Mucosa of descending colon (tissue), 3 donors: ENCODE results near the gene RASAL1. TPM values are rescaled to one million over a fixed set of nuclear protein-coding genes. Genes with fewer than 3 reads are reported as not detected.
A peak's percentile ranks its signal among the peaks of the same experiment; 100 is the strongest.

Experiments
- ATAC-seq: fragments of 200-7000 bp; cut with Tn5 transposase; one replicate; pipeline ENCODE4 v1.9.1; 2020; ENCODE audit warnings: mild to moderate bottlenecking, moderate library complexity
- DNase-seq, 3 donors: peaks; one replicate each; pipeline ENCODE4 v3.0.0-alpha.2; 2020
- H3K36me3 ChIP-seq: fragments of 200-600 bp; one replicate; pipeline ENCODE4 v1.8.0; 2021; ENCODE audit warnings: low read depth, mild to moderate bottlenecking
- H3K4me1 ChIP-seq: fragments of 200-600 bp; one replicate; pipeline ENCODE4 v1.8.0; 2021; ENCODE audit warnings: low read depth, mild to moderate bottlenecking
- H3K4me3 ChIP-seq: fragments of 200-600 bp; one replicate; pipeline ENCODE4 v1.8.0; 2021; ENCODE audit warnings: mild to moderate bottlenecking
- H3K9me3 ChIP-seq: fragments of 200-600 bp; one replicate; pipeline ENCODE4 v1.8.0; 2021; ENCODE audit warnings: mild to moderate bottlenecking
- intact Hi-C, 2 donors: fragments of 100-400 bp; cut with DNase I in 1 of 2; cut with micrococcal nuclease in 1 of 2; formaldehyde crosslinking; loops; one replicate each; pipeline versions ENCODE4 v1.11.0 to v1.11.1; 2022; cut with DNase I, micrococcal nuclease
- total RNA-seq, 3 donors: library from RNA; stranded (reverse); fragmentation: NEBNext Ultra II Directional in 2 of 3; extraction: Animal tissue kit (Norgen Biotek cat#: 25700) in 2 of 3; gene quantifications; one replicate each; pipeline versions ENCODE4 v1.2.1 to v1.2.4, GENCODE V29; 2021 to 2023
- TF ChIP-seq, protein P1 (sequence below): fragments of 200-600 bp; IDR thresholded peaks from one replicate; pipeline ENCODE4 v1.8.0; 2022; ENCODE audit warnings: antibody characterized with exemption, mild to moderate bottlenecking
- donor health status: DM: no; HTN: no; CAD: no; lungs with moderate emphysema.
- donor health status: DM: no; HTN: no; CAD: no.
- donor health status: DM: no; HTN: yes; CAD: no.

Gene RASAL1
- total RNA-seq, 3 donors from 2014 or later: 3.3 to 7.9 (median 6.5) TPM

DNA sequence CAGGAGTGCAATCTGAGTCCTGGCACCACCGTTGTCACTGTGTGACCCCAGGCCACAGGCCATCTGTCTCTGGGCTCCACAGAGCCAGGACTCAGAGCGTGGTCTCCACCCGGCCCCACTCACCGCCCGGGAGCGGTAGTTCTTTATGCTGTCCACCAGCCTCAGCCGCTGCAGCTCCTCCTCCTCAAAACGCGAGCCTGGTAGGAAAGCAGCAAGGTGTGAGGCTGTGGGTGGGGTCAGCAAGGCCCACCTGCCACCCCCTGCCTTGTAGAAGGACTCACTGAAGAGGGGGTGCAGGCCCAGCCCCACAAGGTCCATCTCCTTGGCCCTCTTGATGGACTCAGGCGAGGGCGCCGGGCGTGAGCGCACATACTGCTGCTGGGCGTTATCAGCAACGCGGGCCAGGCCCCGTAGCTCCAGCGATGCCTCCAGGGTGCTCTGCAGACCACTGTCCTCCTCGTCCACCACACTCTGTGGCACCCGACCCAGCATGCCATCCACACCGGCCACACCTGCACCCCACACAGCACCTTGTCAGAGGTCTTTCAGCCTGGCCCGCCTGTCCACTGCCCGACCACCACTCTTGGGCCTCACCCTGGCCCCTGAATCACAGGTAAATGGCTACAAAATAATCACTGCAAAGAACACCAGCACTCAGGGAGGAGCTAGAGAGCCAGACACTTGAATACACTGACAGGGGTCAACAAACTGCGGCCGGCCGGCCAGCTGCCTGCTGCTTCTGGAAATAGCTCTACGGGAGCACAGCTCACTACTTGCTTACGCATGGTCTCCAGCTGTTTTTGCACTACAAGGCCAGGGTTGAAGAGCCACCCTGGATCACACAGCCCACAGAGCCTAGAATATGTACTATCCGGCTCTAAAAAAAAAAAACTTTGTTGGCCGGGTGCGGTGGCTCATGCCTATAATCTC, 30.2 kb upstream of the RASAL1 start:
- intact Hi-C loops: no loop called here
- TF ChIP-seq, protein P1, sequence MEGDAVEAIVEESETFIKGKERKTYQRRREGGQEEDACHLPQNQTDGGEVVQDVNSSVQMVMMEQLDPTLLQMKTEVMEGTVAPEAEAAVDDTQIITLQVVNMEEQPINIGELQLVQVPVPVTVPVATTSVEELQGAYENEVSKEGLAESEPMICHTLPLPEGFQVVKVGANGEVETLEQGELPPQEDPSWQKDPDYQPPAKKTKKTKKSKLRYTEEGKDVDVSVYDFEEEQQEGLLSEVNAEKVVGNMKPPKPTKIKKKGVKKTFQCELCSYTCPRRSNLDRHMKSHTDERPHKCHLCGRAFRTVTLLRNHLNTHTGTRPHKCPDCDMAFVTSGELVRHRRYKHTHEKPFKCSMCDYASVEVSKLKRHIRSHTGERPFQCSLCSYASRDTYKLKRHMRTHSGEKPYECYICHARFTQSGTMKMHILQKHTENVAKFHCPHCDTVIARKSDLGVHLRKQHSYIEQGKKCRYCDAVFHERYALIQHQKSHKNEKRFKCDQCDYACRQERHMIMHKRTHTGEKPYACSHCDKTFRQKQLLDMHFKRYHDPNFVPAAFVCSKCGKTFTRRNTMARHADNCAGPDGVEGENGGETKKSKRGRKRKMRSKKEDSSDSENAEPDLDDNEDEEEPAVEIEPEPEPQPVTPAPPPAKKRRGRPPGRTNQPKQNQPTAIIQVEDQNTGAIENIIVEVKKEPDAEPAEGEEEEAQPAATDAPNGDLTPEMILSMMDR: no peak
- no peaks in the 10 kb centered on the region for H3K36me3 ChIP-seq
- H3K4me1 ChIP-seq: no peaks in the 10 kb centered on the region
- no peak for DNase-seq
- H3K9me3 ChIP-seq: no peaks in the 10 kb centered on the region
- no peak for ATAC-seq
- no peak overlapping the region for H3K4me3 ChIP-seq

DNA sequence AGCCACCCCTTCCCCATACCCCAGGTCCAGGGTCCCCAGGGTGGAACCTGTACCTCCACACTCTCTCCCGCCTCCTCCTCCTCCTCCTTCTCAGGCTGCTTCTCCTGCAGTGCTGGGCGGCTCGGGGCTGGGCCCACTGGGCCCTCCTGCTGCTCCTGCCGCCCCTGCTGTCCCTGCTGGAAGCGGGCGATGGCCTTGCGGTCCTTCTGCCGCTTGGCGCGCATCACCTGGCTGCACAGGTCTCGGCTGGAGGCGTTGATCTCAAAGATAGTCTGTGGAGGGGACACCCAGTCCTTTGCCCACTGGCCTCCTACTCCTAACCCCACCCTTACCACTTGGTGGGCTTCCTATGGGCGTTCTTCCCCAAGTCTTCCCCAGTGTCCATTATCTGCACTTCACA, 28.5 kb upstream of the RASAL1 start:
- no peak for DNase-seq
- Histone ChIP-seq H3K4me1 (no peaks in the 10 kb centered on the region), H3K9me3 (no peaks in the 10 kb centered on the region), H3K4me3 (no peak overlapping the region), H3K36me3 (no peaks in the 10 kb centered on the region)
- no peak for ATAC-seq
- intact Hi-C loops: no loop called here
- TF ChIP-seq, protein P1: no peak

DNA sequence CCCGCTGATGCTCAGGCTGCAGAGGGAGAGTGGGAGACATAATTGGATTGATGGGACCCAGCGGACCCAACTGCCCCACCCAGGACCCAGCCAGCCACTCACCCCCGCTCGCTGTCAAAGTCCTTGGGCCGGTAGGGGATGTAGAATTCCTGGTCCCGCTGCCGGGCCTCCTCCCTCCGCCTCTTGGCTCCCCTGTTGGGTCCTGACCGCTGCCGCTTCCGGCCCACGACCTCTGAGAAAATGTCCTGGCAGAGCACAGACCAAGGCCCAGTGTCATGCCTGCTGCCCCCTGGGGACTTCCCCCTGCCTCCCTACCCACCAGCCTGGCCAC, 27.4 kb upstream of the RASAL1 start:
- no peak overlapping the region for H3K4me3 ChIP-seq
- DNase-seq (no peak), ATAC-seq (no peak)
- no peaks in the 10 kb centered on the region for H3K4me1 ChIP-seq
- intact Hi-C loops: no loop called here
- H3K36me3 ChIP-seq: no peaks in the 10 kb centered on the region
- TF ChIP-seq, protein P1: no peak
- no peaks in the 10 kb centered on the region for H3K9me3 ChIP-seq

DNA sequence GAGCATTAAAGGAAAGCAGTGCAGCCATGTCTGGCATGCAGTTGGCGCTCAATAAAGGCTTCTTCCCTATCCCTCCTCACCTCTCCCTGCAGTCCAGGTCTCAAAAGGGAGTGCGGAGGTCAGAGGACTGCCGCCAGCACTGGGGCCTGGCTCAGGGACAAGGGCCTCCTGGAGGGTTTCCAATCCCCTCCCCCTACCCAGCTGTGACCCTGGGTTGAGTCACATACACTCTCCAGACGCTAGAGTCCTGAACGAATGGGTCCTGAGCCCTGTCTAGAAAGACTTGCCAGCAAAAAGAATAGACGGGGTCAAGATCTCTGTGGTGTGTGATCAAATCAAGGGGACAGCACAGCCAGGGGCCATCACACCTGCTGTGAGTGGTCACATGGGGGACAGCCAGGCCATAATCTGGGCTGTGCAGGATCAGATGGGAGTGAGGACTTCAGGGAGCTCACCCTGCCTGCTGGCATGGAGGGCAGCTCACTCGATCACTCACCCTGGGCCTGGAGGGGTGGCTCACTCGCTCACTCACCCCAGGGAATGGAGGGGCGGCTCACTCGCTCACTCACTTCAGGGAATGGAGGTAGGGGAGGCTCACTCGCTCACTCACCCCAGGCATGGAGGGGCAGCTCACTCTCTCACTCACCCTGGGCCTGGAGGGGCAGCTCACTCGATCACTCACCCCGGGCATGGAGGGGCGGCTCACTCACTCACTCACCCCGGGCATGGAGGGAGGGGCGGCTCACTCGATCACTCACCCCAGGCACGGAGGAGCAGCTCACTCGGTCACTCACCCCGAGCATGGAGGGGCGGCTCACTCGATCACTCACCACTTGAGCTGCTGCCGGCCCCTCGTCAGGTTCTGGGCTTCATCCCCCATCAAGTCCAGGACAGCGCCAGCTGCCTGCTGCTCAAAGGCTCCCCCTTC, 26.8 kb upstream of the RASAL1 start:
- TF ChIP-seq, protein P1: no peak
- intact Hi-C loops: no loop called here
- no peak for DNase-seq
- ATAC-seq: no peak
- Histone ChIP-seq H3K9me3 (no peaks in the 10 kb centered on the region), H3K4me3 (no peak overlapping the region), H3K36me3 (no peaks in the 10 kb centered on the region), H3K4me1 (no peaks in the 10 kb centered on the region)

DNA sequence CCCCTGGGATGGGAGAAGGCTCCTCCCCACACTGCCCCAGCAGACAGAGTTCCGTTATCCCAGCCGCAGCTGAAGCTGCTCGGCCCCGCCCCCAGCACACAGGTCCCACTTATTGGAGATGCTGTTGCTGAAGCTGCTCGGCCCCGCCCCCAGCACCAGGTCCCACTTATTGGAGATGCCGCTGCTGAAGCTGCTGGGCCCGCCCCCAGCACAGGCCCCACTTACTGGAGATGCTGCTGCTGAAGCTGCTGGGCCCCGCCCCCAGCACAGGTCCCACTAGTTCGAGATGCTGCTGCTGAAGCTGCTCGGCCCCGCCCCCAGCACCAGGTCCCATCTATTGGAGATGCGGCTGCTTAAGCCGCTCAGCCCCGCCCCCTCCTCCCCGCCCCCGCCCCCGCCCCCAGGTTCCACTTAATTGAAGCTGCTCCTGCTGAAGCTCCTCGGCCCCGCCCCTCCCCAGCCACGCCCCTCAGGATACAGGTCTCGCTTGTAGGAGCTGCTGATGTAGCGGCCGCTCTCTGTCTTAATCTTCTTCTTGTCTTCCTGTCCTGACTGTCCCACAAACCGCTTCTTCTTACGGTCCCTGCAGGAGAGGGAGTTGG, 26.0 kb upstream of the RASAL1 start:
- peak; percentile 9 for ATAC-seq
- intact Hi-C loops: no loop called here
- H3K36me3 ChIP-seq: no peaks in the 10 kb centered on the region
- no peaks in the 10 kb centered on the region for H3K4me1 ChIP-seq
- H3K9me3 ChIP-seq: no peaks in the 10 kb centered on the region
- no peak overlapping the region for H3K4me3 ChIP-seq
- TF ChIP-seq, protein P1: no peak
- no peak for DNase-seq
